Neural cell (in vitro differentiated cells): ENCODE data around the gene PPOX. TPM values are rescaled to one million over a fixed set of nuclear protein-coding genes. Genes with fewer than 3 reads are reported as not detected.
A peak's percentile ranks its signal among the peaks of the same experiment; 100 is the strongest.

ENCODE experiments used
- H2AFZ ChIP-seq: fragments of 200-600, 300-800 bp; sonication (generic), shearing (Covaris generic); 2 replicates; pipeline ENCODE4 v1.6.0; 2014; ENCODE audit warnings: low read depth, mild to moderate bottlenecking, antibody characterized with exemption, low read length, moderate library complexity
- H3F3A ChIP-seq: fragments of 200-600 bp; shearing (Covaris generic); 2 replicates; pipeline ENCODE4 v1.6.1; 2016; ENCODE audit warnings: mild to moderate bottlenecking, moderate library complexity, mixed read lengths, antibody characterized with exemption, low read length; ENCODE audit not compliant: insufficient read depth, poor library complexity, severe bottlenecking
- H3K27ac ChIP-seq: fragments of 200-600, 300-800 bp; sonication (generic), shearing (Covaris generic); 2 replicates; pipeline ENCODE4 v1.5.1; 2014; ENCODE audit warnings: mild to moderate bottlenecking, low read length, moderate library complexity
- H3K27me3 ChIP-seq: fragments of 300-800, 200-600 bp; sonication (generic), shearing (Covaris generic); 2 replicates; pipeline ENCODE4 v1.6.0; 2014; ENCODE audit warnings: mild to moderate bottlenecking, low read depth, low read length, moderate library complexity; ENCODE audit not compliant: insufficient read depth
- H3K36me3 ChIP-seq: fragments of 300-800, 200-600 bp; sonication (generic), shearing (Covaris generic); 2 replicates; pipeline ENCODE4 v1.5.1; 2014; ENCODE audit warnings: mild to moderate bottlenecking, antibody characterized with exemption, low read length, moderate library complexity; ENCODE audit not compliant: insufficient read depth
- H3K4me2 ChIP-seq: fragments of 300-800, 200-600 bp; sonication (generic), shearing (Covaris generic); 2 replicates; pipeline ENCODE4 v1.6.0; 2014; ENCODE audit warnings: mild to moderate bottlenecking, low read length
- H3K4me3 ChIP-seq: fragments of 300-800, 200-600 bp; sonication (generic), shearing (Covaris generic); 2 replicates; pipeline ENCODE4 v1.5.1; 2014; ENCODE audit warnings: mild to moderate bottlenecking, low read length, moderate library complexity
- H3K79me2 ChIP-seq: fragments of 200-600 bp; shearing (Covaris generic); replicated peaks from 2 replicates; pipeline ENCODE4 v1.6.0; 2014; ENCODE audit warnings: mild to moderate bottlenecking, low read length, moderate library complexity; ENCODE audit not compliant: insufficient read depth
- H3K9ac ChIP-seq: fragments of 300-800, 200-600 bp; sonication (generic), shearing (Covaris generic); 2 replicates; pipeline ENCODE4 v1.6.1; 2016; ENCODE audit warnings: mild to moderate bottlenecking, low read length, mixed read lengths
- H3K9me2 ChIP-seq: fragments of 200-600 bp; shearing (Covaris generic); 2 replicates; pipeline ENCODE4 v1.6.1; 2016; ENCODE audit warnings: mild to moderate bottlenecking, low read length, mixed read lengths; ENCODE audit not compliant: insufficient read depth
- H3K9me3 ChIP-seq: fragments of 200-600, 300-800 bp; sonication (generic), shearing (Covaris generic); 2 replicates; pipeline ENCODE4 v1.6.1; 2016; ENCODE audit warnings: mild to moderate bottlenecking, mixed run types, low read length, moderate library complexity, mixed read lengths
- H4K20me1 ChIP-seq: fragments of 200-600 bp; shearing (Covaris generic); 2 replicates; pipeline ENCODE4 v1.6.1; 2016; ENCODE audit warnings: mild to moderate bottlenecking, mixed run types; ENCODE audit not compliant: insufficient read depth
- EP300 ChIP-seq: fragments of 450-650 bp; conservative IDR thresholded peaks from 2 replicates; pipeline ENCODE4 v1.6.1; 2014; ENCODE audit warnings: antibody characterized with exemption, mild to moderate bottlenecking, moderate library complexity; ENCODE audit not compliant: poor library complexity, severe bottlenecking
- EZH2 ChIP-seq: fragments of 200-600, 300-800 bp; shearing (Covaris generic), sonication (generic); IDR thresholded peaks from 2 replicates; pipeline ENCODE4 v1.6.1; 2014; ENCODE audit warnings: antibody characterized with exemption, low read length, borderline replicate concordance, mild to moderate bottlenecking; ENCODE audit not compliant: insufficient read depth, poor library complexity, severe bottlenecking
- MXI1 ChIP-seq: fragments of 450-650 bp; conservative IDR thresholded peaks from 2 replicates; pipeline ENCODE4 v1.6.1; 2014; ENCODE audit warnings: antibody characterized with exemption, mild to moderate bottlenecking; ENCODE audit not compliant: poor library complexity, severe bottlenecking
- POLR2AphosphoS5 ChIP-seq: IDR thresholded peaks from 2 replicates; pipeline ENCODE4 v1.6.1; 2012
- RAD21 ChIP-seq: fragments of 450-650 bp; conservative IDR thresholded peaks from 2 replicates; pipeline ENCODE4 v1.6.1; 2014; ENCODE audit warnings: antibody characterized with exemption, mild to moderate bottlenecking, moderate library complexity
- SMC3 ChIP-seq: fragments of 450-650 bp; conservative IDR thresholded peaks from 2 replicates; pipeline ENCODE4 v1.6.1; 2014; ENCODE audit warnings: antibody characterized with exemption, mild to moderate bottlenecking, moderate library complexity; ENCODE audit not compliant: poor library complexity
- TAF1 ChIP-seq: IDR thresholded peaks from 2 replicates; pipeline ENCODE4 v1.6.1; 2012; ENCODE audit warnings: low read depth
- polyA plus RNA-seq: library from polyadenylated mRNA; depleted of rRNA; stranded (reverse); fragments of >200 nt; gene quantifications from 2 replicates; pipeline ENCODE4 v1.2.3, GENCODE V29; 2014
- TF ChIP-seq, protein P1 (sequence below): fragments of 450-650 bp; IDR thresholded peaks from 2 replicates; pipeline ENCODE4 v1.5.1; 2014; ENCODE audit warnings: antibody characterized with exemption, mild to moderate bottlenecking, moderate library complexity; ENCODE audit not compliant: poor library complexity, severe bottlenecking
- TF ChIP-seq, protein P2 (sequence below): IDR thresholded peaks from 2 replicates; pipeline ENCODE4 v1.6.1; 2012; ENCODE audit warnings: borderline replicate concordance

The PPOX gene
- polyA plus RNA-seq, 1 donor from 2014 or later: 93.9 TPM

DNA sequence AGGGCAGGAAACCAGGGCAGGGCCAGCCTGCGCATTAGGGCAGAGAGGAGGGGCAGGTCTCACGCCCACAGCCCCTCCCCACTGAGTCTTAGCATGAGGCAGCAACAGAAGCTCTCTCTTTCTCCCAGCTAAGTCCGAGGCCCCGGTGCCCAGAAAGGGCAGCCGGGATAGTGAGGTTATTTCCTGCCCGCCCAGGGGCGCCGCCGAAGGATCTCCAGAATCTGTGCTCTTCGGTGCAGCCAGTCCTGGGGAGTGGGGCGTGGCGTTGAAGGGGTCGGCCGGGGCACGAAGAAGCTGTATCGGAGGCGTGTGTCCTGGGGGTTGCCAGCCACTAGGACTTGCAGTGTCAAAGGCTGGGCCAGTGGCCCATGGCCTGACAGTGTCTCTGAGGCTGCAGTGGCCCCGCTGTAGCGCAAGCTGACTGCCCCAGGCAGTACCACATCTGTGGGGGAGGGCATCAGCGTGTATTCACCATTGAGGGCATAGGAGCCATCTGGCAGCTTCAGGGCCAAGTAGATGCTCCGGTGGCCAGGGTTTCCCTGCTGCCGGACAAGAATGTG, 24.8 kb downstream of the PPOX start:
- H3K27me3 ChIP-seq: no peaks in the 10 kb centered on the region
- no peak overlapping the region for H2AFZ ChIP-seq
- no peak overlapping the region for H3K4me3 ChIP-seq
- no peaks in the 10 kb centered on the region for H3K79me2 ChIP-seq
- no peak overlapping the region for H3K9ac ChIP-seq
- H3K9me2 ChIP-seq: no peaks in the 10 kb centered on the region
- H3K4me2 ChIP-seq: no peak overlapping the region
- H3K9me3 ChIP-seq: no peaks in the 10 kb centered on the region
- H4K20me1 ChIP-seq: no peaks in the 10 kb centered on the region
- H3K27ac ChIP-seq: no peak overlapping the region
- no peaks in the 10 kb centered on the region for H3F3A ChIP-seq
- H3K36me3 ChIP-seq: no peaks in the 10 kb centered on the region
- TF ChIP-seq, protein P1, sequence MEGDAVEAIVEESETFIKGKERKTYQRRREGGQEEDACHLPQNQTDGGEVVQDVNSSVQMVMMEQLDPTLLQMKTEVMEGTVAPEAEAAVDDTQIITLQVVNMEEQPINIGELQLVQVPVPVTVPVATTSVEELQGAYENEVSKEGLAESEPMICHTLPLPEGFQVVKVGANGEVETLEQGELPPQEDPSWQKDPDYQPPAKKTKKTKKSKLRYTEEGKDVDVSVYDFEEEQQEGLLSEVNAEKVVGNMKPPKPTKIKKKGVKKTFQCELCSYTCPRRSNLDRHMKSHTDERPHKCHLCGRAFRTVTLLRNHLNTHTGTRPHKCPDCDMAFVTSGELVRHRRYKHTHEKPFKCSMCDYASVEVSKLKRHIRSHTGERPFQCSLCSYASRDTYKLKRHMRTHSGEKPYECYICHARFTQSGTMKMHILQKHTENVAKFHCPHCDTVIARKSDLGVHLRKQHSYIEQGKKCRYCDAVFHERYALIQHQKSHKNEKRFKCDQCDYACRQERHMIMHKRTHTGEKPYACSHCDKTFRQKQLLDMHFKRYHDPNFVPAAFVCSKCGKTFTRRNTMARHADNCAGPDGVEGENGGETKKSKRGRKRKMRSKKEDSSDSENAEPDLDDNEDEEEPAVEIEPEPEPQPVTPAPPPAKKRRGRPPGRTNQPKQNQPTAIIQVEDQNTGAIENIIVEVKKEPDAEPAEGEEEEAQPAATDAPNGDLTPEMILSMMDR: no peak
- TF ChIP-seq RAD21 (no peak), EZH2 (no peak), EP300 (no peak), TAF1 (no peak)

DNA sequence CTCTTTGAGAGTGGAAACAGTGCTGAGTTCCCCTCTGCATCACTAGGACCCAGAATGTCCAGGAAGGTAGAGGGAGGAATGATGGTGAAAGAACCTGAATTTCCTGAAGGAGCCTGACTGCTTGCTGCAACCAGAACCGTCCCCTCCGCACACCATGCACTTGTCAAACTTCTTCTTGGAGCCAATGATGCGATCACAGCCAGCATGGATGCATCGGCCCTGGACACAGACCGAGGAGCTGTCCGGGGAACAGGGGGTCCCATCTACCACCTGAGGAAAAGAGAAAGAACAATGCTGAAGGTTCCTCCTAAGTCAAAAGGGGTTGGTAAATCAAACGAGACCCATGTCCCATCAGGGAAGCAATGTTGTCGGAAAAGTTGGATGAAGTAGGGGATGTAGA, 25.7 kb downstream of the PPOX start:
- no peaks in the 10 kb centered on the region for H4K20me1 ChIP-seq
- no peaks in the 10 kb centered on the region for H3K9me2 ChIP-seq
- TF ChIP-seq, protein P1: no peak
- no peak overlapping the region for H3K4me3 ChIP-seq
- H3K9me3 ChIP-seq: no peaks in the 10 kb centered on the region
- H3F3A ChIP-seq: no peaks in the 10 kb centered on the region
- H3K9ac ChIP-seq: no peak overlapping the region
- no peaks in the 10 kb centered on the region for H3K36me3 ChIP-seq
- H2AFZ ChIP-seq: no peak overlapping the region
- H3K4me2 ChIP-seq: no peak overlapping the region
- no peak overlapping the region for H3K27ac ChIP-seq
- H3K27me3 ChIP-seq: no peaks in the 10 kb centered on the region
- H3K79me2 ChIP-seq: no peaks in the 10 kb centered on the region

DNA sequence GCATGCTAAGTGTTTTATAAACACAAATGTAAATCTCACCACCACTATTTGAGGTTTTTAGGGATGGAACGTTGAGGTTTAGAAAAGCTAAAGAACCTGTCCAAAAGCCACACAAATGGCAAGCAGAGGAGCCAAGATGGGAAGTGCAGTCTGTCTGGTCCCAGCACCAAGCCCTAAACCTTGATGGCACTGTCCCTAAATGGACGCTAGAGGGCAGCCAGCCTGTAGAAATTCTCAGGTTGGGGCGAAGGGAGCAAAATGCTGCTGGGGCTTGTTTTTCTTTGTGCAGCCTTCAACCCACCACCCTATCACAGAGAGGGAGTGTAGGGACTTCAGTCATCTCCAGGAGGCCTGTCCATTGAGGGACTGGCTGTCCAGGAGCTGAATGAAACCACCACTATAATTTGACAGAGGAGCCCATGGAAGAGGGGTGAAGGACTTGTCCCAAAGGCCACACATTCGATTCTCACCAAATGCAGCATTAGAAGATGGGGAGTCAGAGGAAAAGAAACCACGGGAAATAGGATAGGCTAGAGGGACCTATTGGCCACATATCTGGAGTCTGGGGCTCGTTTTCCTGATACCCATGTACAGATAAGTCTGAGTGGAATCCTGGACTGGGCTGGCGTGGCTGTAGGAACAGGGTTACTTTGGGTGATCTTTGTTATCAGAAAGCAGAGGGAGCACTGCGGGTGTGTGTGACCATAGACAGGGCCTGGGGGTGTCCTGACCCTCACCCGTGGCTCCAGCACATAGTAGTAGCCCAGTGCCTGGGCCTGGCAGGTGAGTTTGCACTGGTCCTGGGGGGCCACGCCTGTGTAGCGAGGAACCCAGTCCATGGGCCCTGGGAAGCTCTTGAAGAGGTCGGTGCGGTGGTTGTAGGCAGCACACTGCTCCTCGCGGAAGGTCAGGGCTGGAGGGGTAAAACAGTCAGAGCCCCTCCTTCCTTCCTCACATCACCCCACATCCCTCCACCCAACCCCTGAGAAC, 26.5 kb downstream of the PPOX start:
- no peak overlapping the region for H3K4me3 ChIP-seq

More for the DNA sequence above, 26.5 kb downstream of the PPOX start:
- H3K9me2 ChIP-seq: no peaks in the 10 kb centered on the region
- no peaks in the 10 kb centered on the region for H3K9me3 ChIP-seq
- H3K9ac ChIP-seq: peak overlapping the region; percentile 42
- H3K79me2 ChIP-seq: no peaks in the 10 kb centered on the region
- peak overlapping the region; percentile 58 for H2AFZ ChIP-seq
- peak overlapping the region; percentile 56 for H3K27ac ChIP-seq
- H3K36me3 ChIP-seq: no peaks in the 10 kb centered on the region
- no peaks in the 10 kb centered on the region for H3K27me3 ChIP-seq
- no peaks in the 10 kb centered on the region for H4K20me1 ChIP-seq
- no peaks in the 10 kb centered on the region for H3F3A ChIP-seq
- no peak overlapping the region for H3K4me2 ChIP-seq
- TF ChIP-seq EP300 (no peak), MXI1 (no peak), POLR2AphosphoS5 (peak; percentile 23), SMC3 (peak; percentile 93), RAD21 (peak; percentile 86)
- TF ChIP-seq, protein P2, sequence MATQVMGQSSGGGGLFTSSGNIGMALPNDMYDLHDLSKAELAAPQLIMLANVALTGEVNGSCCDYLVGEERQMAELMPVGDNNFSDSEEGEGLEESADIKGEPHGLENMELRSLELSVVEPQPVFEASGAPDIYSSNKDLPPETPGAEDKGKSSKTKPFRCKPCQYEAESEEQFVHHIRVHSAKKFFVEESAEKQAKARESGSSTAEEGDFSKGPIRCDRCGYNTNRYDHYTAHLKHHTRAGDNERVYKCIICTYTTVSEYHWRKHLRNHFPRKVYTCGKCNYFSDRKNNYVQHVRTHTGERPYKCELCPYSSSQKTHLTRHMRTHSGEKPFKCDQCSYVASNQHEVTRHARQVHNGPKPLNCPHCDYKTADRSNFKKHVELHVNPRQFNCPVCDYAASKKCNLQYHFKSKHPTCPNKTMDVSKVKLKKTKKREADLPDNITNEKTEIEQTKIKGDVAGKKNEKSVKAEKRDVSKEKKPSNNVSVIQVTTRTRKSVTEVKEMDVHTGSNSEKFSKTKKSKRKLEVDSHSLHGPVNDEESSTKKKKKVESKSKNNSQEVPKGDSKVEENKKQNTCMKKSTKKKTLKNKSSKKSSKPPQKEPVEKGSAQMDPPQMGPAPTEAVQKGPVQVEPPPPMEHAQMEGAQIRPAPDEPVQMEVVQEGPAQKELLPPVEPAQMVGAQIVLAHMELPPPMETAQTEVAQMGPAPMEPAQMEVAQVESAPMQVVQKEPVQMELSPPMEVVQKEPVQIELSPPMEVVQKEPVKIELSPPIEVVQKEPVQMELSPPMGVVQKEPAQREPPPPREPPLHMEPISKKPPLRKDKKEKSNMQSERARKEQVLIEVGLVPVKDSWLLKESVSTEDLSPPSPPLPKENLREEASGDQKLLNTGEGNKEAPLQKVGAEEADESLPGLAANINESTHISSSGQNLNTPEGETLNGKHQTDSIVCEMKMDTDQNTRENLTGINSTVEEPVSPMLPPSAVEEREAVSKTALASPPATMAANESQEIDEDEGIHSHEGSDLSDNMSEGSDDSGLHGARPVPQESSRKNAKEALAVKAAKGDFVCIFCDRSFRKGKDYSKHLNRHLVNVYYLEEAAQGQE: peak; percentile 31
- TF ChIP-seq, protein P1: peak; percentile 96
